Fibroblast of mammary gland (primary cell): ENCODE data around the gene SND1.

Source experiments
- DNase-seq: peaks from one replicate; pipeline ENCODE4 v3.0.0-alpha.2; 2010; ENCODE audit warnings: low read depth
- H3K4me3 ChIP-seq: 2 replicates; pipeline ENCODE4 v1.5.1; 2011; ENCODE audit warnings: low read depth, mild to moderate bottlenecking, low read length, moderate library complexity; ENCODE audit not compliant: control insufficient read depth
- TF ChIP-seq, protein P1 (sequence below): conservative IDR thresholded peaks from 2 replicates; pipeline ENCODE4 v1.5.1; 2011; ENCODE audit warnings: low read depth, low read length, inconsistent platforms; ENCODE audit not compliant: control insufficient read depth, insufficient read depth

SND1 gene

DNA sequence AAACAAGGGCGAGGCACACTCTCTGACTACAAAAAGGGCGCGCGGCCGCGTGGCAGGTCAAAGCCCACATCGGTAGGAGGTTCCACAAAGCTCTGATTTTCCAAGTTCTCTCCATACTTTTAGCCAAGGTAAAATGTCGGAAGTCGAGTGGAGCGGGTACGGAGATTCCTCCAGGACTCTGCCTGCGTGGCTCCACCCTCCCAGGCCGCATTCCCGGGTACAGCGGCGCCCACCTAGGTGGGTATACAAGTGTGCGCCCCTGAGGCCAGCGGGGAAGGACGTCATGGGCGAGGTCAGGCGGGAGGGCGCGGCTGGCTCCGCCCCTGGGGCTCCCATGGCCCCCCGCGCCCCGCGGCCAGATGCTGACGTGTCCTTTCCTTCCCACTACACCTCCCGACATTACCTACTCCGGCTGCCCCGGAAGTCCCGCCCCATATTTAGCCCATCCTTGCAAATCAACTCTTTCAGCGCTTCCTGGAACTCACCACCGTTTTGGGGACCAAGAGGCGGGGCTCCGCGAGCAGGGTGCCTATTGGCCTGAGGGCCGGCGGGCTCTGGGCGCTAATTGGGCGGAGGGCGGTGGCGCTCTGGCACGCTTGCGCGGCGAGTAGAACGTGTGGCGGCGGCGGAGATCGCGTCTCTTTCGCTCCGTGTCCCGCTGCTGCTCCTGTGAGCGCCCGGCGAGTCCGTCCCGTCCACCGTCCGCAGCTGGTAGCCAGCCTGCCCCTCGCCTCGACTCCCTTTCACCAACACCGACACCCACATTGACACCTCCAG lies at the start of gene SND1:
SND1 (plus strand) TSS at position 639 of the 777 bp plus-strand sequence. CDS start 180 bp downstream, outside the sequence.
- peak; percentile 98 for DNase-seq
- TF ChIP-seq, protein P1, sequence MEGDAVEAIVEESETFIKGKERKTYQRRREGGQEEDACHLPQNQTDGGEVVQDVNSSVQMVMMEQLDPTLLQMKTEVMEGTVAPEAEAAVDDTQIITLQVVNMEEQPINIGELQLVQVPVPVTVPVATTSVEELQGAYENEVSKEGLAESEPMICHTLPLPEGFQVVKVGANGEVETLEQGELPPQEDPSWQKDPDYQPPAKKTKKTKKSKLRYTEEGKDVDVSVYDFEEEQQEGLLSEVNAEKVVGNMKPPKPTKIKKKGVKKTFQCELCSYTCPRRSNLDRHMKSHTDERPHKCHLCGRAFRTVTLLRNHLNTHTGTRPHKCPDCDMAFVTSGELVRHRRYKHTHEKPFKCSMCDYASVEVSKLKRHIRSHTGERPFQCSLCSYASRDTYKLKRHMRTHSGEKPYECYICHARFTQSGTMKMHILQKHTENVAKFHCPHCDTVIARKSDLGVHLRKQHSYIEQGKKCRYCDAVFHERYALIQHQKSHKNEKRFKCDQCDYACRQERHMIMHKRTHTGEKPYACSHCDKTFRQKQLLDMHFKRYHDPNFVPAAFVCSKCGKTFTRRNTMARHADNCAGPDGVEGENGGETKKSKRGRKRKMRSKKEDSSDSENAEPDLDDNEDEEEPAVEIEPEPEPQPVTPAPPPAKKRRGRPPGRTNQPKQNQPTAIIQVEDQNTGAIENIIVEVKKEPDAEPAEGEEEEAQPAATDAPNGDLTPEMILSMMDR = no peak
- peak within 1 kb of the TSS; percentile 98 for H3K4me3 ChIP-seq

DNA sequence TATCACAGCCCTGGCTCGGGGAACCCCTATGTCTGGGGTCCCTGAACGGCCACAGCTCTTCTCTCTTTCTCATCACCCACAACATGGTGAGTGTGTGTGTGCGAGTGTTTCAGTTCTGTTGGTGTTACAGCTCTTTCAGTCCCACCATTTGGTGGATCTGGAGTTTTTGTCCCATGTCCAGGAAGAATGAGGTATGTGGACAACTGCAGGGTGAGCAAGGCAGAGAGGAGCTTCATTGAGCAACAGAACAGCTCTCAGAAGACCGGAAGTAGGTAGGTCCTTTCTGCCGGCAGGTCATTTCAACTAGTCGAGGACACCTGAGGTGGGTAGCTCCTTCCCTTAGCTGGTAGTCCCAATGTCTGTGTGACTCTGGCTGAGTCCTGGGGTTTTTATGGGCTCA lies 43.5 kb upstream of the SND1 start:
- no peak overlapping the region for H3K4me3 ChIP-seq
- no peak for DNase-seq
- TF ChIP-seq, protein P1 = no peak

DNA sequence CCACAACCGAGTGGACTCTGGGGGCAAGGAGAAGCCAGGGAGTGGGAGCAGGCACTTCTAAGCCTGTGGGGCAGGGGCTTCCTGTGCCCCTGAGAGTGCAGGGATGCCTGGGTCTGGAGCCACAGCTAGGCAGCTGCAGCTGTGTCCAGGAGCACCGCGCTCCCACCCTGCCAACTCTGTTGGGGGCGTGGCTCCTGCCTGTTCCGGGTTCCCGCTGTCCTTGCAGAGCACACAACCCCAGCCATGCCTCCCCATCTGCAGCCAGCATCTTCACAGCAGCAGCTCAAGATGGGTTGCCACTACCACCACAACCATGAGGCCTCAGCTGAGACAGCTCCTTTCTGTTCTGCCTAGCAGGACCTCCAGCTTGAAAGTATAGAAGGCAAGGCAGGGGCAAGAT lies 42.7 kb upstream of the SND1 start:
- TF ChIP-seq, protein P1 = no peak

DNA sequence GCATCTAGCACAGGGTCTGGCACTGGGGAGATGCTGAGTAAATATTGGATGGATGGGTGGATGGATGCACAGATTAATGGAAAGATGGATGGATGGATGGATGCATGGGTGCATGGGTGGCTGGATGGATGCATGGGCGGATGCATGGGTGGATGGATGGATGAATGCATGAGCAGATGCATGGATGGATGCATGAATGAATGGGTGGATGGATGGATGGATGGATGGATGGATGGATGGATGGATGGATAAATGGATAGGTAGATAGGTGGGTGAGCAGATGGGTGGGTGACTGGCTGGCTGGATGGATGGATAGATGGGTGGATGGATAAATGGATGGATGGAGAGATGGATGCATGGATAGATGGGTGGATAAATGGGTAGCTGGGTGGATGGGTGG lies 39.7 kb upstream of the SND1 start:
- no peak for DNase-seq

More for the DNA sequence above, 42.7 kb upstream of the SND1 start:
- DNase-seq = no peak
- no peak overlapping the region for H3K4me3 ChIP-seq

DNA sequence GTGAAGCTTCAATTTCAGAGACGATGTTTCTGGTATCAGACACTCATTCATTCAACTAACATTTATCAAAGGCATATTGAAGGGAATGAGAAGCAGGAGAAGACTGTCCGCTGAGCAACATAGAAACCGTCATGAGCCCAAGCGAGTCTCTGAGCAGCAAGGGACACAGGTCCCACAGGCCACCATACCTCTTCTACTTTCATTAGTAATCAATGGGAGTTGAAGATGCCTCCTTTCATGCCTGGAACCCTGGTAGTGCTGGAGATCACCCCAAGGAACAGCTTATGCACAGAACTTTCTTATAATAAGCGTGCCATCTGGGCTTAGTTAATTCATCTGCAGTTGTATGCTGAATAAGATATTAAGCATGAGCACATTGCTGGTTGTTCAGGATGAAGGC lies 35.3 kb upstream of the SND1 start:
- no peak overlapping the region for H3K4me3 ChIP-seq
- no peak for DNase-seq
- TF ChIP-seq, protein P1 = no peak

More for the DNA sequence above, 39.7 kb upstream of the SND1 start:
- H3K4me3 ChIP-seq = no peak overlapping the region
- TF ChIP-seq, protein P1 = no peak

DNA sequence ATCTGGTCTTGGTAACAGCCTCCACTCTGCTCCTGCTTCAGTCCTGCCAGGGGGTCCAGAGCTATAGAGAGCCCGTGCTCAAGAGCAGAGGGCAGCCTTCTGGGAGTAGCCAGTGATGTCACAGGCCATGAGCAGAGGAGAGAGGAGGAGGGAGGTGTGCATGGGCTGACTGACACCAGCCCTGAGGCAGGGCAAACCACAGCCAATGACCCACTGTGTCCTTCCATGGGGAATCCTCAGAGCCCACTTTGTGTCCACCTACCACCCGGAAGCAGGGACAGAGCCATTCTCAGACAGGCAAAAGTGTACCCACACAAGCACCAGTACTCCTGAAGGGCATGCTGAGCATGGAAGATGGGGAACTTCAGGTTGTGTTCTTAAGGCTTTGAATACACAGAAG lies 34.0 kb upstream of the SND1 start, which contains the start of gene PAX4:
PAX4 (minus strand) TSS at position 101 of the 400 bp plus-strand sequence. CDS start 2,214 bp downstream, outside the sequence.
- DNase-seq = no peak
- no peak within 1 kb of the TSS for H3K4me3 ChIP-seq
- TF ChIP-seq, protein P1 = no peak
